Measurements from ENCODE around the gene ZSCAN10. TPM values are rescaled to one million over a fixed set of nuclear protein-coding genes. Genes with fewer than 3 reads are reported as not detected.

The ZSCAN10 gene
- total RNA-seq, 1 experiment from 2014 or later, result 207 TPM

DNA sequence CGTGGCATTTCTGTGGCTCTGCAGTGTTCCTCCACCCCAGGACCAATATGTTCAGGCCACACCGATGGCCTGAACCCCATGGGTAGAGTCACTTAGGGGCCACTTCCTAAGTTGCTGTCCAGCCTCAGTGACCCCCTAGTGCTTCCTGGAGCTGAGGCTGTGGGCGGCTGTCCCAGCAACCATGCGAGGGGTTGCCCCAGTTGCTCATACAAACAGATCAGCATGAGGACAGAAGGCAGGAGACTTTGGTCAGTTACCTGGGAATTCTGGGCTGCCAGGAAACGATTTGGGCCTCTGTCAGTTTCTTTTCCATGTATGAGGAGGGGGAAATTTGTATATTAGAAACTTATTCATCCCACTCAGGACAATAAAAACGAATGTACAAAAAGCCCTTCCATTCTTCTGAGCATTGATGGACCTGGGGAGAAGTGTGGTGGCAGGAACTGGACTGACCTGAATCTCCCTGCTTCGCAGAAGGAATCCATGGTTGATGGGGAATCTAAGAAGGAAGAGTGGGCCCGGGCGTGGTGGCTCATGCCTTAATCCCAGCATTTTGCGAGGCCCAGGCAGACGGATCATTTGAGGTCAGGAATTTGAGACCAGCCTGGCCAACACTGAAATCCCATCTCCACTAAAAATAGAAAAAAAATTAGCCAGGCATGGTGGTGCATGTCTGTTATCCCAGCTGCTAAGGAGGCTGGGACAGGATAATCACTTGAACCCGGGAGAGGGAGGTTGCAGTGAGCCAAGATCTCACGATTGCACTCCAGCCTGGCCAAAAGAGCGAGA, 38.6 kb downstream of the ZSCAN10 start:
- no peak overlapping the region for H3K14ac ChIP-seq (ENCODE audit: insufficient read depth, low read length)
- H2BK120ac ChIP-seq (ENCODE audit: low read depth, low read length, poor library complexity, severe bottlenecking), result no peak overlapping the region
- no peak overlapping the region for H3K4me2 ChIP-seq (ENCODE audit: insufficient read depth, insufficient read length, low read length)
- H3K4me1 ChIP-seq (ENCODE audit: insufficient read depth, low read length), result no peaks in the 10 kb centered on the region
- H4K5ac ChIP-seq (ENCODE audit: insufficient read length, low read depth, low read length), result no peak overlapping the region
- no peak overlapping the region for H3K56ac ChIP-seq (ENCODE audit: insufficient read length, low read depth, low read length)
- Mint-ChIP-seq H3K27ac (no peak overlapping the region), H3K4me1 (peaks cover 31 to 36% of the 10 kb centered on the region in 2 experiments), H3K27me3 (ENCODE audit: low read depth) (peaks cover 28% of the 10 kb centered on the region), H3K9me3 (no peaks in the 10 kb centered on the region; a peak in 2 of 5 replicates), H3K4me3 (peak overlapping the region in 1 of 2 experiments; percentile 74; a peak in 3 of 5 replicates), H3K36me3 (ENCODE audit: insufficient read depth in 1 of 3, low read depth in 3 of 3) (peaks cover 0 to 5% (median 3%) of the 10 kb centered on the region in 3 experiments; a peak in 4 of 7 replicates)
- DNase-seq, result no peak
- no peak overlapping the region for H2BK20ac ChIP-seq (ENCODE audit: low read depth, low read length, poor library complexity, severe bottlenecking)
- H3K9me3 ChIP-seq (ENCODE audit: control insufficient read depth, low read depth, low read length), result no peaks in the 10 kb centered on the region
- no peak overlapping the region for H3K9ac ChIP-seq (ENCODE audit: extremely low read depth, insufficient read length, low read length)
- H3K23me2 ChIP-seq (ENCODE audit: insufficient read length, low read depth, low read length, poor library complexity, severe bottlenecking), result peaks cover 14% of the 10 kb centered on the region
- no peaks in the 10 kb centered on the region for H3K27me3 ChIP-seq (ENCODE audit: insufficient read depth, low read length)
- H2BK12ac ChIP-seq (ENCODE audit: insufficient read length, low read depth, low read length), result no peak overlapping the region
- no peak overlapping the region for H3K4ac ChIP-seq (ENCODE audit: low read depth, low read length)
- H3K27ac ChIP-seq (ENCODE audit: insufficient read length, low read depth, low read length), result no peak overlapping the region
- no peak overlapping the region for H4K91ac ChIP-seq (ENCODE audit: insufficient read length, low read depth, low read length)
- no peak overlapping the region for H3K18ac ChIP-seq (ENCODE audit: insufficient read length, low read depth, low read length)
- H2AFZ ChIP-seq (ENCODE audit: low read length), result no peak overlapping the region
- H3K79me1 ChIP-seq (ENCODE audit: insufficient read depth, low read depth, low read length, poor library complexity, severe bottlenecking), result no peaks in the 10 kb centered on the region
- no peak overlapping the region for H3T11ph ChIP-seq (ENCODE audit: low read length)
- H4K20me1 ChIP-seq (ENCODE audit: control insufficient read depth, insufficient read depth, insufficient read length), result no peaks in the 10 kb centered on the region
- TF ChIP-seq, protein P1, sequence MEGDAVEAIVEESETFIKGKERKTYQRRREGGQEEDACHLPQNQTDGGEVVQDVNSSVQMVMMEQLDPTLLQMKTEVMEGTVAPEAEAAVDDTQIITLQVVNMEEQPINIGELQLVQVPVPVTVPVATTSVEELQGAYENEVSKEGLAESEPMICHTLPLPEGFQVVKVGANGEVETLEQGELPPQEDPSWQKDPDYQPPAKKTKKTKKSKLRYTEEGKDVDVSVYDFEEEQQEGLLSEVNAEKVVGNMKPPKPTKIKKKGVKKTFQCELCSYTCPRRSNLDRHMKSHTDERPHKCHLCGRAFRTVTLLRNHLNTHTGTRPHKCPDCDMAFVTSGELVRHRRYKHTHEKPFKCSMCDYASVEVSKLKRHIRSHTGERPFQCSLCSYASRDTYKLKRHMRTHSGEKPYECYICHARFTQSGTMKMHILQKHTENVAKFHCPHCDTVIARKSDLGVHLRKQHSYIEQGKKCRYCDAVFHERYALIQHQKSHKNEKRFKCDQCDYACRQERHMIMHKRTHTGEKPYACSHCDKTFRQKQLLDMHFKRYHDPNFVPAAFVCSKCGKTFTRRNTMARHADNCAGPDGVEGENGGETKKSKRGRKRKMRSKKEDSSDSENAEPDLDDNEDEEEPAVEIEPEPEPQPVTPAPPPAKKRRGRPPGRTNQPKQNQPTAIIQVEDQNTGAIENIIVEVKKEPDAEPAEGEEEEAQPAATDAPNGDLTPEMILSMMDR (conservative IDR thresholded peaks at IDR 0.05), result no peak
- no peak overlapping the region for H2BK5ac ChIP-seq (ENCODE audit: insufficient read length, low read length)
- no peak overlapping the region for H4K8ac ChIP-seq (replicated peaks; ENCODE audit: insufficient read length, low read depth, low read length)
- WGBS (ENCODE audit: extremely low coverage, insufficient read length, low lambda C conversion rate), result no CpG with 5 or more reads among the region's 14 CpGs
- no peak overlapping the region for H2AK5ac ChIP-seq (ENCODE audit: insufficient read length, low read length)
- H2BK15ac ChIP-seq (ENCODE audit: low read depth, low read length), result no peak overlapping the region
- no peaks in the 10 kb centered on the region for H3K79me2 ChIP-seq (ENCODE audit: insufficient read depth, low read length)
- no peak overlapping the region for H3K23ac ChIP-seq (ENCODE audit: insufficient read length, low read depth, low read length)

All from H9 (cell line).